Activated CD4-positive, alpha-beta T cell treated with anti-CD3 and anti-CD28 coated beads, Interleukin-2, amount 10 ng/mL, durations not matched to agents 7 days and 5 days (primary cell): ENCODE measurements around the gene AHR. TPM values are rescaled to one million over a fixed set of nuclear protein-coding genes. Genes with fewer than 3 reads are reported as not detected.

Experiments used
- CTCF ChIA-PET: fragments of 350-600 bp; sonication (Branson Sonifier 250); formaldehyde crosslinking; loops from one replicate; lab custom pipeline; 2021; ENCODE audit warnings: antibody characterized with exemption; lab: Charles Lee
- POLR2A ChIA-PET: fragments of 350-600 bp; sonication (Branson Sonifier 250); formaldehyde crosslinking; loops from one replicate; lab custom pipeline; 2021; ENCODE audit warnings: antibody characterized with exemption; lab: Charles Lee
- DNase-seq: peaks from one replicate; pipeline ENCODE4 v3.0.0-alpha.2; 2020
- H3K27ac Mint-ChIP-seq: one replicate; pipeline ENCODE4 v1.8.0; 2021; ENCODE audit warnings: mild to moderate bottlenecking, moderate library complexity, mixed read lengths
- H3K27me3 Mint-ChIP-seq: one replicate; pipeline ENCODE4 v1.8.0; 2021; ENCODE audit warnings: mixed read lengths
- H3K36me3 Mint-ChIP-seq: one replicate; pipeline ENCODE4 v1.8.0; 2021; ENCODE audit warnings: low read depth, mixed read lengths
- H3K4me1 Mint-ChIP-seq: one replicate; pipeline ENCODE4 v1.8.0; 2021; ENCODE audit warnings: mixed read lengths
- H3K4me3 Mint-ChIP-seq: one replicate; pipeline ENCODE4 v1.8.0; 2021; ENCODE audit warnings: mild to moderate bottlenecking, moderate library complexity, mixed read lengths
- H3K9me3 Mint-ChIP-seq: one replicate; pipeline ENCODE4 v1.8.0; 2021; ENCODE audit warnings: mixed read lengths
- total RNA-seq, 2 experiments: library from RNA; stranded (reverse); gene quantifications; one replicate each; pipeline ENCODE4 v1.2.3, GENCODE V29; 2021

The AHR gene
- total RNA-seq, 2 experiments from 2014 or later = 31.5 to 45.4 TPM

DNA sequence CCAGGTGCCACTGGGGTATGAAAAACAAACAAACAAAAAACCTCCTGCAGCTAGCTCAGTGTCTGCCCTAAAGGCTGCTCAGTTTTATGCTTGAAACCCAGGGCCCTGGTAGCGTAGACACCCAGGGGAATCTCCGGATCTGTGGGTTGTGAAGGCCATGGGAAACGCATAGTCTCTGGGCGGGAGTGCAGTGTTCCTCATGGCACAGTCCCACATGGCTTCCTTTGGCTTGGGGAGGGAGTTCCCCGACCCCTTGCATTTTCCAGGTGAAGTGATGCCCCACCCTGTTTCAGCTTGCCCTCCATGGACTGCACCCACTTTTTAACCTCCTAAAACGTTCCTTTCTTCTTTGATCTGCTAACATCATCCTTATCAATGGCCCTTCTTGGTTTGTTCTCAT, 56.0 kb downstream of the AHR start:
- ChIA-PET CTCF (no interaction called here), POLR2A (no interaction called here)
- Mint-ChIP-seq H3K4me3 (no peak overlapping the region), H3K27me3 (no peaks in the 10 kb centered on the region), H3K9me3 (peaks cover 25% of the 10 kb centered on the region), H3K36me3 (peaks cover 44% of the 10 kb centered on the region), H3K4me1 (no peaks in the 10 kb centered on the region), H3K27ac (no peak overlapping the region)
- DNase-seq = no peak

DNA sequence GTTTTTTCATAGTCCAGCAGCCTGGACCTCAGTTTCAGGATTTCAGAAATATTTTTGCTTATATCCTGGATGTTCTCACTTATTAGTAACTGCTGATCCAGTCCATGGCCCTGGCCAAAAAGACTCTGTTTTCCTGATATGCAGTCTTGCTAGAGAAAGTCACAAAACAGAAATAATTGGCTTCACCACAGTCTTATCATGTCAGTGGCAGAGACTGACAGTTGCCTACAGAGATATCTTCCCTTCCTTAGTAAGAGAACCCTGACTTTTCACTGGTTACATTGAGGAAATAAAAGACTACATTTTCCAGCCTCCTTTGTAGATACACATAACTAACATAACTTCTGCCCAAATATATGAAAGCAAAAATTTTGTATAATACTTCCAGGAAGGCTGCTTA, 56.6 kb downstream of the AHR start:
- no peak overlapping the region for H3K27ac Mint-ChIP-seq
- H3K4me1 Mint-ChIP-seq = no peaks in the 10 kb centered on the region
- H3K36me3 Mint-ChIP-seq = peaks cover 39% of the 10 kb centered on the region
- H3K4me3 Mint-ChIP-seq = no peak overlapping the region
- H3K9me3 Mint-ChIP-seq = peaks cover 19% of the 10 kb centered on the region
- H3K27me3 Mint-ChIP-seq = no peaks in the 10 kb centered on the region
- DNase-seq = no peak
- CTCF ChIA-PET = no interaction called here
- POLR2A ChIA-PET = no interaction called here

DNA sequence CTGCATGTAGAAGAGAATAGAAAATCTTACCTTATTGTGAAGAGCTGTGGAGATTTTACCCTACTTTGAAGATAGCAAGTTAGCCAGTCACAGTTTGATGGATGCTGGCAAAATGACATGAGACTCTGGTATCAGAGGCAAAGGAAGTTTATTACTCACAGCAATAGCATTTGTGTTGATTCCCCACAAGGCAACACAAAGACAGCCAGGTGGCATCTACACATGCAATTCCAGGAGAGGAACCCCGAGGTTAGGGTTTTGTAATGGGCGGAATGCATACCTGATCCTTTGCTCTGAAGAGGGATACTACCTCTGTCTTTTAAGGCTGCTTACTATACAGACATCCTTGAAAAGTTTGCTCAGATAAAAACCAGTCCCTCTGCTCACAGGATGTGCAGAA, 59.5 kb downstream of the AHR start:
- no peak for DNase-seq
- ChIA-PET POLR2A (no interaction called here), CTCF (no interaction called here)
- Mint-ChIP-seq H3K27ac (no peak overlapping the region), H3K4me1 (no peaks in the 10 kb centered on the region), H3K27me3 (no peaks in the 10 kb centered on the region), H3K4me3 (no peak overlapping the region), H3K36me3 (peaks cover 21% of the 10 kb centered on the region), H3K9me3 (peaks cover 12% of the 10 kb centered on the region)

DNA sequence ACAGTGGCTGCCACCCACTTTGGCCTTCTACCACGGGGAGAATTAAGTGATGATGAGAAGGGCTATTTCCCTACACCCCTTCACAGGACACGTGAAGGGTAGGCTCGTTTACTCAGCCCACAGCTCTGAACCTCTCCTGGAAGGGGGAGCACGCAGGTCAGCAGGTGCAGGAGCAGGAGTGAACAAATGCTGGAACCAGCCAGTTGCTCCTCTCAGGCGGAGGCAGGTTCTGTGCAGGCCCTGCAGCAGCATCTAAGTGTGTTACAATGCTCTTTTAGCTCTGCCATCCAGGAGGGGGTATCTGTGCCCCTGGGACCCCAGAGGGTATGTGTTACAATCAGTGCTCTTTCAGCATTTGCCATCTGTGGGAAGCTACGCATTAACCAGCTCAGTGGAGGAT, 61.2 kb downstream of the AHR start:
- peaks cover 12% of the 10 kb centered on the region for H3K9me3 Mint-ChIP-seq
- H3K27ac Mint-ChIP-seq = no peak overlapping the region
- no peaks in the 10 kb centered on the region for H3K4me1 Mint-ChIP-seq
- no peak overlapping the region for H3K4me3 Mint-ChIP-seq
- DNase-seq = no peak
- POLR2A ChIA-PET = no interaction called here
- CTCF ChIA-PET = no interaction called here
- no peaks in the 10 kb centered on the region for H3K27me3 Mint-ChIP-seq
- H3K36me3 Mint-ChIP-seq = peaks cover 13% of the 10 kb centered on the region

DNA sequence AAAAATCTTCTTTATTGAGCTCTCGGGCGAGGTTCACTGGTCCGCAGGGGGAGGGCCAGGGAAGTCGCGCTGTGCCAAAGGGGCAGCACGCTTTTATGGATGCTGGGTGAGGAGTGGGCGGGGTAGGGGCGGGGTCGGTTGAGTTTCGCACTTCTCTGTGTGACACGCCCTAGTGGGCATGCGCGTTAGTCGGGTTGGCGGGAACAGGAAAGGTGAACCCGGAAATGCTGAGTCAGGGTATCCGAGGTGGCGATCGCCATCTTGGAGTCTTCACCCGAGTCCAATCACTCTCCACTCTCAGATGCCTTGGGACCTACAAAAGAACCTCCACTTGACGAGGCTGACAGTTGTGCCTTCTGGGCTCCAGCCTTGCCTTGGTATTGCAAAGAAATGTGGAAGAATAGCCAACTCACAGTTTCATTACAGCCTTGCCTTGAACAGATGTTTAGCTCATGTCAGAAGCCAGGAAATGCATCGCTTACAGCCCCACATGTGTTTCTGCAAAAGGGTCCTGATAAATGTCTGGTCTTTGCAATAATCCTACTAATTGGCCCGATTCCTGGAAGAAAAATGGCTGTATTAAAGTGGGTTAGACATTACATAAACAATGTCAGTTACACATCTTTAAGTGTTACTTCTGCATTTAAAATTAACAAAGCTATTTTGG, 64.1 kb downstream of the AHR start:
- CTCF ChIA-PET = interaction anchor here (0.6 to 1.0 kb wide), 3 partner anchors 12 to 379 kb away, joined by 3 to 9 read pairs (median 4); no protein-coding TSS in a partner anchor
- POLR2A ChIA-PET = no interaction called here
- H3K27me3 Mint-ChIP-seq = no peaks in the 10 kb centered on the region

GRCh38 chr7:17364671-17365070, 66.2 kb downstream of the AHR start:
- Mint-ChIP-seq H3K4me1 (peaks cover 6% of the 10 kb centered on the region), H3K36me3 (peaks cover 3% of the 10 kb centered on the region), H3K9me3 (peaks cover 9% of the 10 kb centered on the region), H3K27ac (no peak overlapping the region), H3K4me3 (no peak overlapping the region), H3K27me3 (no peaks in the 10 kb centered on the region)
- ChIA-PET CTCF (interaction anchor here (0.6 to 1.2 kb wide), 2 partner anchors 563 to 580 kb away, joined by 3 read pairs; no protein-coding TSS in a partner anchor), POLR2A (no interaction called here)
- DNase-seq = no peak

More for the DNA sequence above, 64.1 kb downstream of the AHR start:
- Mint-ChIP-seq H3K4me1 (peaks cover 6% of the 10 kb centered on the region), H3K27ac (no peak overlapping the region), H3K4me3 (no peak overlapping the region), H3K36me3 (peaks cover 6% of the 10 kb centered on the region), H3K9me3 (peaks cover 12% of the 10 kb centered on the region)
- DNase-seq = no peak

- no peaks in the 10 kb centered on the region for H3K27me3 Mint-ChIP-seq
- no peak overlapping the region for H3K4me3 Mint-ChIP-seq
- CTCF ChIA-PET = interaction anchor here (1.2 kb wide), 1 partner anchor 564 kb away, joined by 3 read pairs; no protein-coding TSS in a partner anchor
- H3K4me1 Mint-ChIP-seq = peaks cover 6% of the 10 kb centered on the region
- POLR2A ChIA-PET = no interaction called here
- no peak overlapping the region for H3K27ac Mint-ChIP-seq
- peaks cover 3% of the 10 kb centered on the region for H3K36me3 Mint-ChIP-seq
- peaks cover 9% of the 10 kb centered on the region for H3K9me3 Mint-ChIP-seq
- DNase-seq = no peak
Measured at GRCh38 chr7:17365775-17366174, 67.3 kb downstream of the AHR start.

DNA sequence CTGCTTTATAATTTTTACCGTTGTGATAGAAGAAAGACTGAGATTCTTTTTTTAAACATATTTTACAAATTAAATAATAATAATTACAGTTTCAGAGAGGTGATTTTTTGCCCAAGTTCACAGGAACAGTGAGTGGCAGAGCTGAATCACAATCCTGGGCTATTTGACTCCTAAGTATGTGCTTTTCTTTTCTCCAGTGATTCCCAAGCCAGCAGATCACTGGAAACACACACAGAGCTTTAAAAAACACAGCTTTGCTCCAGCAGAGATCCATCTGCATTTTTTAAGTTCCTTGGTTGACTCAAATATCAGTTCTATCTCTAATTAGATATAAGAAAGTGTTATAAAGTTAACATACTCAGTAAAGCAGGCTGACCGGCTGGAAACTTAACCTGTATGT, 69.0 kb downstream of the AHR start:
- H3K4me3 Mint-ChIP-seq = no peak overlapping the region
- ChIA-PET POLR2A (no interaction called here), CTCF (no interaction called here)
- H3K36me3 Mint-ChIP-seq = no peaks in the 10 kb centered on the region
- H3K9me3 Mint-ChIP-seq = no peaks in the 10 kb centered on the region
- no peak for DNase-seq
- no peaks in the 10 kb centered on the region for H3K27me3 Mint-ChIP-seq
- no peak overlapping the region for H3K27ac Mint-ChIP-seq
- peaks cover 6% of the 10 kb centered on the region for H3K4me1 Mint-ChIP-seq

DNA sequence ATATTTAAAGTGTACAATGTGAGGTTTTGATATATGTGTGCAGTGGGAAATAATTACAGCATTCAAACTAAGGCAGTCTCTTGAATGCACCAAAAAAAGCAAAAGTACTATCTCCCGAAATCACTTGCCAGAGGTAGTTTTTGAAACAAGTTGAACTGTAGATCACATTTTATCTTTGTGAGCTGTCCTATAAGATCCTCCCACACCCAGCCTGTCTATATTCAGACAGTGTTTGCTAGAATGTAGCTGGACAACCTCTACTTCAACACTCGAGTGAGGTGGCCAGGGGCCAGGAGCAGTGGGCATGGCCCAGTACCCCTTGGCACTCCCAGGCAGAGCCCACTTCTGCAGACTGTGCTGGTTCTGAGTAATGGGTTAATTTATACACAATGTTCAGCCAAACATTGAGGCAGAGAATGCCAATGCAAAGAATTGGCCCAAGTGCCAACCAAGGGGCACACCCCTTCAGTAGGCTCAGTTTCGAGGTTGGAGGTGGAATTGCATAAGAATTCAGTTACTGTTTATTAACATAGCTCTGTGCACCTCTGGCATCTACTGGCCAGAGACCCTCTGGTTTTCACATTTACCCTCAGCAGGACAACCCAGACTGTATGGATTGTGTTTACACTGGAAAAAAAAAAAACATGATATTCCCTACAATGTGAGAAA, 70.5 kb downstream of the AHR start:
- no peaks in the 10 kb centered on the region for H3K9me3 Mint-ChIP-seq
- no peaks in the 10 kb centered on the region for H3K36me3 Mint-ChIP-seq
- peaks cover 6% of the 10 kb centered on the region for H3K4me1 Mint-ChIP-seq
- H3K27me3 Mint-ChIP-seq = no peaks in the 10 kb centered on the region
- no peak for DNase-seq
- ChIA-PET CTCF (interaction anchor here (1.3 kb wide), 1 partner anchor 9 kb away, joined by 3 read pairs; no protein-coding TSS in a partner anchor), POLR2A (no interaction called here)
- no peak overlapping the region for H3K27ac Mint-ChIP-seq
- no peak overlapping the region for H3K4me3 Mint-ChIP-seq

- POLR2A ChIA-PET = no interaction called here
- H3K4me3 Mint-ChIP-seq = no peak overlapping the region
- no peaks in the 10 kb centered on the region for H3K36me3 Mint-ChIP-seq
- H3K4me1 Mint-ChIP-seq = peaks cover 6% of the 10 kb centered on the region
- no peaks in the 10 kb centered on the region for H3K9me3 Mint-ChIP-seq
- no peaks in the 10 kb centered on the region for H3K27me3 Mint-ChIP-seq
- DNase-seq = no peak
- CTCF ChIA-PET = interaction anchor here (0.6 to 1.4 kb wide), 3 partner anchors 10 to 28 kb away, joined by 3 to 4 read pairs (median 3); no protein-coding TSS in a partner anchor
- no peak overlapping the region for H3K27ac Mint-ChIP-seq
Measured at GRCh38 chr7:17369691-17370426, 71.4 kb downstream of the AHR start.

- CTCF ChIA-PET = interaction anchor here (1.4 kb wide), 1 partner anchor 9 kb away, joined by 4 read pairs; no protein-coding TSS in a partner anchor
- Mint-ChIP-seq H3K27me3 (peaks cover 2% of the 10 kb centered on the region), H3K4me1 (peaks cover 2% of the 10 kb centered on the region), H3K36me3 (no peaks in the 10 kb centered on the region), H3K4me3 (no peak overlapping the region), H3K9me3 (no peaks in the 10 kb centered on the region), H3K27ac (no peak overlapping the region)
- no peak for DNase-seq
- POLR2A ChIA-PET = no interaction called here
Measured at GRCh38 chr7:17370901-17371585, 72.6 kb downstream of the AHR start.

DNA sequence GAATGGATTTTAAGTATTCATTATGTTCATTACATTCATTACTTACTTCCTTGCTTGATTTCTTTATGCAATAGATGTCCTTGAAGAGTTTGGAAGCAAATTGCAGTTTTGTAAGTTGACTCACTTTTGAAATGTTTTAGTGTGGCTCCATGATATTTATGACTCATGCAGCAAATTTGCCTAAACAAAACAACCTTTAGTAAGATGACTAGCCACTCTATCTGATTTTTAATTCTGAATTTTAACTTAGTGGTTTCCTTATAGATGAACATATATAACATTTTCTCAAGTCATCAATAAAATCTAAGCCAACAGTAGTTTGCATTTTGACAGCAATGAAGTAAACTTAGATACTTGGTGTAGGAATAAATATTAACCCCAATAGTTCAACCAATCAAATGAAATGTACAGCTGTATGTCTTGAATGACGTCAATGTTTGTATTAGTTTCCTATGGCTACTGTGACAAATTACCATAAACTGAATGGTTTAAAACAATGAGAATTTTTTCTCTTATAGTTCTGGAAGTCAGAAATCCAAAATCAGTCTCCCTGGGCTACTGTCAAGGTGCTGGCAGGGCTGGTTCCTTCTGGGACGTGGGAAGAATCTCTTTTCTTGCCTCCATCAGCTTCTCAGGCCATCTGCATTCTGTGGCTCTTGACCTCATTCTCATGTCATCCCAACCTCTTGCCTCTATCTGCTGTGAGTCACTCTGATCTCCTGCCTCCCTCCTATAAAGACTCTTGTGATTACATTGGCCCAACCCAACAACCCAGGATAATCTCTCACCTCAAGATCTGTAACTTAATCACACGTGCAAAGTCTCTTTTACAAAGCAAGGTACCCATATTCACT, 73.4 kb downstream of the AHR start:
- Mint-ChIP-seq H3K4me1 (no peaks in the 10 kb centered on the region), H3K4me3 (no peak overlapping the region)

More for the DNA sequence above, 73.4 kb downstream of the AHR start:
- Mint-ChIP-seq H3K27ac (no peak overlapping the region), H3K9me3 (no peaks in the 10 kb centered on the region), H3K36me3 (no peaks in the 10 kb centered on the region), H3K27me3 (peaks cover 2% of the 10 kb centered on the region)
- DNase-seq = no peak
- ChIA-PET POLR2A (no interaction called here), CTCF (no interaction called here)
